ENCODE results near the gene LSM11.

The LSM11 gene

GRCh38 chr5:157800137-157800536 lies 56.6 kb downstream of the LSM11 start:
- H3K27me3 ChIP-seq (ENCODE audit: insufficient read depth, poor library complexity, severe bottlenecking) = no peaks in the 10 kb centered on the region
- no peak for ATAC-seq (ENCODE audit: low read depth)
- no peak overlapping the region for H3K27ac ChIP-seq (ENCODE audit: poor library complexity, severe bottlenecking)
- DNase-seq (ENCODE audit: low spot score) = no peak
- peaks cover 76% of the 10 kb centered on the region for H3K36me3 ChIP-seq (ENCODE audit: low read depth)
- no peaks in the 10 kb centered on the region for H3K4me1 ChIP-seq (ENCODE audit: insufficient read depth, poor library complexity, severe bottlenecking)
- no peaks in the 10 kb centered on the region for H3K9me3 ChIP-seq (ENCODE audit: severe bottlenecking)
- no peak overlapping the region for H3K4me3 ChIP-seq (ENCODE audit: severe bottlenecking)
- TF ChIP-seq CTCF (IDR thresholded peaks at IDR 0.05; ENCODE audit: poor library complexity, severe bottlenecking) = no peak

GRCh38 chr5:157802736-157803135 lies 59.2 kb downstream of the LSM11 start:
- no peak for ATAC-seq (ENCODE audit: low read depth)
- Histone ChIP-seq H3K27ac (ENCODE audit: poor library complexity, severe bottlenecking) (no peak overlapping the region), H3K4me3 (ENCODE audit: severe bottlenecking) (no peak overlapping the region), H3K27me3 (ENCODE audit: insufficient read depth, poor library complexity, severe bottlenecking) (no peaks in the 10 kb centered on the region), H3K9me3 (ENCODE audit: severe bottlenecking) (no peaks in the 10 kb centered on the region), H3K4me1 (ENCODE audit: insufficient read depth, poor library complexity, severe bottlenecking) (no peaks in the 10 kb centered on the region), H3K36me3 (ENCODE audit: low read depth) (peaks cover 84% of the 10 kb centered on the region)
- no peak for DNase-seq (ENCODE audit: low spot score)
- no peak for TF ChIP-seq CTCF (IDR thresholded peaks at IDR 0.05; ENCODE audit: poor library complexity, severe bottlenecking)

GRCh38 chr5:157808043-157808442 lies 64.5 kb downstream of the LSM11 start:
- H3K4me3 ChIP-seq (ENCODE audit: severe bottlenecking) = no peak overlapping the region
- ATAC-seq (ENCODE audit: low read depth) (no peak), DNase-seq (ENCODE audit: low spot score) (no peak)
- no peaks in the 10 kb centered on the region for H3K4me1 ChIP-seq (ENCODE audit: insufficient read depth, poor library complexity, severe bottlenecking)
- no peak overlapping the region for H3K27ac ChIP-seq (ENCODE audit: poor library complexity, severe bottlenecking)
- H3K9me3 ChIP-seq (ENCODE audit: severe bottlenecking) = no peaks in the 10 kb centered on the region
- TF ChIP-seq CTCF (IDR thresholded peaks at IDR 0.05; ENCODE audit: poor library complexity, severe bottlenecking) = no peak
- H3K36me3 ChIP-seq (ENCODE audit: low read depth) = peaks cover 98% of the 10 kb centered on the region
- no peaks in the 10 kb centered on the region for H3K27me3 ChIP-seq (ENCODE audit: insufficient read depth, poor library complexity, severe bottlenecking)
